Measurements from ENCODE around the gene KANK4.

KANK4 gene

GRCh38 chr1:62307895-62308492 is 11.2 kb downstream of the KANK4 start:
- Mint-ChIP-seq H3K4me3 (no peak overlapping the region), H3K27ac (no peak overlapping the region)

GRCh38 chr1:62307446-62307845 is 11.8 kb downstream of the KANK4 start:
- Mint-ChIP-seq H3K4me1 (ENCODE audit: low read depth in 2 of 2) (no peaks in the 10 kb centered on the region), H3K27ac (no peak overlapping the region), H3K9me3 (no peaks in the 10 kb centered on the region), H3K27me3 (peaks cover 27 to 39% of the 10 kb centered on the region in 2 donors), H3K36me3 (ENCODE audit: insufficient read depth) (no peaks in the 10 kb centered on the region), H3K4me3 (no peak overlapping the region)
- DNase-seq = no peak
- no peak for ATAC-seq (replicated peaks)

More at GRCh38 chr1:62307895-62308492, 11.2 kb downstream of the KANK4 start:
- Mint-ChIP-seq H3K4me1 (ENCODE audit: low read depth in 2 of 2) (no peaks in the 10 kb centered on the region), H3K27me3 (peaks cover 27 to 39% of the 10 kb centered on the region in 2 donors), H3K9me3 (no peaks in the 10 kb centered on the region), H3K36me3 (ENCODE audit: insufficient read depth) (no peaks in the 10 kb centered on the region)
- no peak for ATAC-seq (replicated peaks)
- no peak for DNase-seq

GRCh38 chr1:62306065-62306464 is 13.2 kb downstream of the KANK4 start:
- no peak overlapping the region for H3K27ac Mint-ChIP-seq

GRCh38 chr1:62304975-62305374 is 14.3 kb downstream of the KANK4 start:
- DNase-seq (no peak), ATAC-seq (replicated peaks) (no peak)
- Mint-ChIP-seq H3K9me3 (no peaks in the 10 kb centered on the region), H3K4me1 (ENCODE audit: low read depth in 2 of 2) (no peaks in the 10 kb centered on the region), H3K36me3 (ENCODE audit: insufficient read depth) (no peaks in the 10 kb centered on the region), H3K27ac (no peak overlapping the region), H3K4me3 (no peak overlapping the region), H3K27me3 (peaks cover 20 to 23% of the 10 kb centered on the region in 2 donors)

More at GRCh38 chr1:62306065-62306464, 13.2 kb downstream of the KANK4 start:
- DNase-seq (no peak), ATAC-seq (replicated peaks) (no peak)
- Mint-ChIP-seq H3K36me3 (ENCODE audit: insufficient read depth) (no peaks in the 10 kb centered on the region), H3K4me1 (ENCODE audit: low read depth in 2 of 2) (no peaks in the 10 kb centered on the region), H3K9me3 (no peaks in the 10 kb centered on the region), H3K27me3 (peaks cover 27 to 31% of the 10 kb centered on the region in 2 donors), H3K4me3 (no peak overlapping the region)

- no peak overlapping the region for H3K27ac Mint-ChIP-seq
- ATAC-seq (replicated peaks) (no peak), DNase-seq (no peak)
- no peak overlapping the region for H3K4me3 Mint-ChIP-seq
- H3K36me3 Mint-ChIP-seq (ENCODE audit: insufficient read depth) = no peaks in the 10 kb centered on the region
- H3K27me3 Mint-ChIP-seq = peaks cover 16 to 18% of the 10 kb centered on the region in 2 donors
- H3K9me3 Mint-ChIP-seq = no peaks in the 10 kb centered on the region
- H3K4me1 Mint-ChIP-seq (ENCODE audit: low read depth in 2 of 2) = no peaks in the 10 kb centered on the region
Measured at GRCh38 chr1:62304515-62304914, 14.7 kb downstream of the KANK4 start.

- ATAC-seq (replicated peaks) = no peak
- H3K27me3 Mint-ChIP-seq = peaks cover 0 to 5% of the 10 kb centered on the region in 2 donors
- H3K4me1 Mint-ChIP-seq (ENCODE audit: low read depth in 2 of 2) = no peaks in the 10 kb centered on the region
Measured at GRCh38 chr1:62301726-62302390, 17.4 kb downstream of the KANK4 start.

GRCh38 chr1:62299426-62300200 is 19.6 kb downstream of the KANK4 start:
- no peaks in the 10 kb centered on the region for H3K36me3 Mint-ChIP-seq (ENCODE audit: insufficient read depth)
- H3K4me1 Mint-ChIP-seq (ENCODE audit: low read depth in 2 of 2) = peaks cover 2 to 7% of the 10 kb centered on the region in 2 donors
- DNase-seq (no peak), ATAC-seq (replicated peaks) (no peak)
- peaks cover 6 to 15% of the 10 kb centered on the region in 2 donors for H3K27me3 Mint-ChIP-seq
- no peak overlapping the region for H3K27ac Mint-ChIP-seq
- H3K9me3 Mint-ChIP-seq = no peaks in the 10 kb centered on the region
- H3K4me3 Mint-ChIP-seq = no peak overlapping the region

More at GRCh38 chr1:62301726-62302390, 17.4 kb downstream of the KANK4 start:
- H3K4me3 Mint-ChIP-seq = no peak overlapping the region
- no peak overlapping the region for H3K27ac Mint-ChIP-seq
- no peaks in the 10 kb centered on the region for H3K36me3 Mint-ChIP-seq (ENCODE audit: insufficient read depth)
- DNase-seq = no peak
- H3K9me3 Mint-ChIP-seq = no peaks in the 10 kb centered on the region

GRCh38 chr1:62295921-62296491 is 23.2 kb downstream of the KANK4 start:
- Mint-ChIP-seq H3K9me3 (no peaks in the 10 kb centered on the region), H3K36me3 (ENCODE audit: insufficient read depth) (no peaks in the 10 kb centered on the region), H3K27me3 (peaks cover 16 to 38% of the 10 kb centered on the region in 2 donors), H3K27ac (peak overlapping the region in 1 of 2 donors; percentile 10), H3K4me3 (no peak overlapping the region), H3K4me1 (ENCODE audit: low read depth in 2 of 2) (peaks cover 2 to 7% of the 10 kb centered on the region in 2 donors)
- no peak for ATAC-seq (replicated peaks)
- DNase-seq = no peak

GRCh38 chr1:62294261-62294660 is 25.0 kb downstream of the KANK4 start:
- Mint-ChIP-seq H3K27ac (no peak overlapping the region), H3K4me1 (ENCODE audit: low read depth in 2 of 2) (peaks cover 2 to 7% of the 10 kb centered on the region in 2 donors), H3K4me3 (no peak overlapping the region), H3K36me3 (ENCODE audit: insufficient read depth) (no peaks in the 10 kb centered on the region), H3K27me3 (peaks cover 16 to 49% of the 10 kb centered on the region in 2 donors), H3K9me3 (no peaks in the 10 kb centered on the region)
- DNase-seq (no peak), ATAC-seq (replicated peaks) (no peak)

GRCh38 chr1:62288662-62289061 is 30.6 kb downstream of the KANK4 start:
- H3K27me3 Mint-ChIP-seq = peaks cover 58 to 77% of the 10 kb centered on the region in 2 donors
- ATAC-seq (replicated peaks) = no peak
- no peaks in the 10 kb centered on the region for H3K9me3 Mint-ChIP-seq
- no peaks in the 10 kb centered on the region for H3K4me1 Mint-ChIP-seq (ENCODE audit: low read depth in 2 of 2)
- H3K4me3 Mint-ChIP-seq = no peak overlapping the region
- H3K36me3 Mint-ChIP-seq (ENCODE audit: insufficient read depth) = no peaks in the 10 kb centered on the region
- DNase-seq = no peak
- no peak overlapping the region for H3K27ac Mint-ChIP-seq

- no peak overlapping the region for H3K4me3 Mint-ChIP-seq
- DNase-seq = no peak
- no peak for ATAC-seq (replicated peaks)
- no peaks in the 10 kb centered on the region for H3K4me1 Mint-ChIP-seq (ENCODE audit: low read depth in 2 of 2)
- H3K27ac Mint-ChIP-seq = no peak overlapping the region
- peaks cover 58 to 77% of the 10 kb centered on the region in 2 donors for H3K27me3 Mint-ChIP-seq
- no peaks in the 10 kb centered on the region for H3K9me3 Mint-ChIP-seq
- H3K36me3 Mint-ChIP-seq (ENCODE audit: insufficient read depth) = no peaks in the 10 kb centered on the region
Measured at GRCh38 chr1:62288224-62288623, 31.0 kb downstream of the KANK4 start.

GRCh38 chr1:62286786-62287224 is 32.4 kb downstream of the KANK4 start:
- Mint-ChIP-seq H3K9me3 (no peaks in the 10 kb centered on the region), H3K27ac (no peak overlapping the region), H3K4me1 (ENCODE audit: low read depth in 2 of 2) (no peaks in the 10 kb centered on the region), H3K27me3 (peaks cover 57 to 68% of the 10 kb centered on the region in 2 donors), H3K4me3 (no peak overlapping the region), H3K36me3 (ENCODE audit: insufficient read depth) (no peaks in the 10 kb centered on the region)
- no peak for DNase-seq
- no peak for ATAC-seq (replicated peaks)

- Mint-ChIP-seq H3K36me3 (ENCODE audit: insufficient read depth) (no peaks in the 10 kb centered on the region), H3K4me3 (no peak overlapping the region), H3K9me3 (no peaks in the 10 kb centered on the region), H3K27me3 (peaks cover 54 to 63% of the 10 kb centered on the region in 2 donors), H3K4me1 (ENCODE audit: low read depth in 2 of 2) (no peaks in the 10 kb centered on the region), H3K27ac (no peak overlapping the region)
- DNase-seq (no peak), ATAC-seq (replicated peaks) (no peak)
Measured at GRCh38 chr1:62285984-62286785, 33.0 kb downstream of the KANK4 start.
